GM15510 (cell line): ENCODE measurements around the gene RTTN.

ENCODE experiments used
- POLR2A ChIP-seq: IDR thresholded peaks from 3 replicates; pipeline ENCODE4 v1.6.1; 2011; ENCODE audit warnings: borderline replicate concordance; ENCODE audit not compliant: insufficient read length; ENCODE audit errors: extremely low read depth

Gene RTTN

GRCh38 chr18:69978732-69979715, 226.5 kb downstream of the RTTN start:
- TF ChIP-seq POLR2A: no peak

GRCh38 chr18:69974365-69974764, 231.1 kb downstream of the RTTN start:
- no peak for TF ChIP-seq POLR2A

- TF ChIP-seq POLR2A: no peak
Observed at GRCh38 chr18:69969491-69969890, 236.0 kb downstream of the RTTN start.

GRCh38 chr18:69968039-69968438, 237.4 kb downstream of the RTTN start:
- no peak for TF ChIP-seq POLR2A

GRCh38 chr18:69963196-69963595, 242.3 kb downstream of the RTTN start:
- TF ChIP-seq POLR2A: no peak

- no peak for TF ChIP-seq POLR2A
Observed at GRCh38 chr18:69961718-69962117, 243.8 kb downstream of the RTTN start.

GRCh38 chr18:69958422-69958821, 247.1 kb downstream of the RTTN start:
- TF ChIP-seq POLR2A: no peak

GRCh38 chr18:69957747-69958146, 247.7 kb downstream of the RTTN start:
- no peak for TF ChIP-seq POLR2A

- TF ChIP-seq POLR2A: no peak
Observed at GRCh38 chr18:69956665-69957620, 248.5 kb downstream of the RTTN start.

GRCh38 chr18:69956057-69956456, 249.4 kb downstream of the RTTN start:
- TF ChIP-seq POLR2A: peak; percentile 26

GRCh38 chr18:69954719-69955480, 250.6 kb downstream of the RTTN start:
- TF ChIP-seq POLR2A: no peak

GRCh38 chr18:69953191-69953590, 252.3 kb downstream of the RTTN start:
- no peak for TF ChIP-seq POLR2A
